Hepatic stellate cell (primary cell): ENCODE results near the gene RAB34.

Experiments used
- DNase-seq: peaks from one replicate; pipeline ENCODE4 v3.0.0; 2011; ENCODE audit warnings: low spot score

The RAB34 gene

DNA sequence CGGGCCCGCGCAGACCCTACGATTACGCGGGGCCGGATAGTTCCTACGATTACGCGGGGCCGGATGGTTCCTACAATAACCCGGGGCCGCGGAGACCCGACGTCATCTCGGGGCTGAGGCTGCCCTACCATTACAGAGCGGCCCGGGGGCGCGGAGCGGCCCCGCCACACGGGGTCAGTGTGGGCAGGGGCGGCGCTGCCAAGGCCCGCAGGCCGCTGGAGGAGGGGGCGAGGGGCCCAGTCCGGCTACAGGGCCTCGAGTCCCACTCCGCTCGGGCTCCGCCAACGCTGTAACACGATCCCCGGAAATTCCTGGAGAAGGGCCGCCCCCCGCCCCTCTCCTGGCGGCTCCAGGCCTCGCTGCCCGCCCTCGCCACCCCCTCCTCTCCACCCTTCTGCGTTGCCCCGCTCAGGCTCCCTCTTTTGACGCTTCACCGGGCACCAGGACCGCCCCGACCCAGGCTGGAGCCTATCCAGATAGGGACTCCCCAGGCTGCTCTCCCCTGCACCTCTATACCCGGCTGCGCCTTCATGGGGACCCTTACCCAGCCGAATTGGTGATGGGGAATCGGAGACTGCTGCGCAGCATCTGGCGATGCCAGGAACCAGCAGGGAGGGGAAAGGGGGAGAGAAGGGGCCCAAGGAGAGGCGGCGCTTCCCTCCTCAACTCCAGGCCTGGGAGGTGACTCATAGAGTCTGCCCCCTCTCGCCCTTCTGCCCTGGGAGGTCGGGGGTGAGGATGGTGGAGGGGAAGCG lies at the start of gene RAB34:
Gene RAB34, minus strand, starts transcription at position 291 of the 755 bp plus-strand sequence. CDS start 602 bp downstream, outside the sequence.
- peak; percentile 82 for DNase-seq

DNA sequence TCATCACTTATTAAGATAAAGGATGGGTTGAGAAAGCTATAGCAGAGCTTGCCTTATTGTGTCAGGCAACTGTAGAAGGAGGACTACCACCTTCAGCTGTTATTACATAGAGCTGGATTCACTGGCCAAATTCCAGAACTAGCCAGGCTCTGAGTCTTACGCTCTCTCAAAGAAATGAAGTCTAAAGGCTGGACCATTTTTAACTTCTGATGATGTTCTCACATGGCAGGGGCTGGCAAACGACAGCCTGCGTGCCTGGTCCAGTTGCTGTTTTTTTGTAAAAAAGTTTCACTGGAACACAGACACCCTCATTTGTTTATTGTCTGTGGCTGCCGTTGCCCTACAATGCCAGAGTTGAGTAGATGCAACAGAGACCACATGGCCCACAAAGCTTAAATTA lies 47.4 kb upstream of the RAB34 start:
- DNase-seq = no peak

- peak; percentile 64 for DNase-seq
Observed at GRCh38 chr17:28763804-28764266, 46.2 kb upstream of the RAB34 start.

DNA sequence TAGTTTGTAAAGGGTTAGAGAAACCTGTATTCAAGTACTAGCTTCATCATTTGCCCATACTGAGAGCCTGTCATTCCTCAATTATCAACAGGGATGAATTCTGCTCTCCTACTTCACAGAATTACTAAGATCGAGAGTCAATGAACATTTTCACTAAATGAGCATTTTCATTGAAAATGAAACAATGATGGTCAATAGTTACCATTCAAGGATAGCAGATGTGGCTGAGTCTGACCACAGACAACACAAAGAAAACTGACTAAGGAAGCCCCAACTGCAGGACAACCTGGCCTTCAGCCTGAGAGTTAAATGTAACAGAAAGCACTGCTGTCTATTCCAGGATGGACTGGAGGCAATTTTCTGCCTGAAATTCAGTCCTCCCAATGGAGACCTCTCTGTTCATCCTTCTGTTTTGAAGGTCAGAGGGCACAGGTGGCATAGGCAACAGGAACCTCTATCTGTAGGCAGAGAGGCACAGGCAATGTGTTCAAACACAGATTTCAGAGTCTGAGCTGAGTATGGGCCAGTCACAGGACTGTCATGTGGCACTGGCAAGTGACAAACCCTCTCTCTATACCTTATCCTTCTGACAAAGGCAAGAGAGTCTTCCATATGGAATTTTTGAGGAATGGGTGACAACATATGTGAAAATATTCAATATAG lies 45.6 kb upstream of the RAB34 start:
- no peak for DNase-seq

DNA sequence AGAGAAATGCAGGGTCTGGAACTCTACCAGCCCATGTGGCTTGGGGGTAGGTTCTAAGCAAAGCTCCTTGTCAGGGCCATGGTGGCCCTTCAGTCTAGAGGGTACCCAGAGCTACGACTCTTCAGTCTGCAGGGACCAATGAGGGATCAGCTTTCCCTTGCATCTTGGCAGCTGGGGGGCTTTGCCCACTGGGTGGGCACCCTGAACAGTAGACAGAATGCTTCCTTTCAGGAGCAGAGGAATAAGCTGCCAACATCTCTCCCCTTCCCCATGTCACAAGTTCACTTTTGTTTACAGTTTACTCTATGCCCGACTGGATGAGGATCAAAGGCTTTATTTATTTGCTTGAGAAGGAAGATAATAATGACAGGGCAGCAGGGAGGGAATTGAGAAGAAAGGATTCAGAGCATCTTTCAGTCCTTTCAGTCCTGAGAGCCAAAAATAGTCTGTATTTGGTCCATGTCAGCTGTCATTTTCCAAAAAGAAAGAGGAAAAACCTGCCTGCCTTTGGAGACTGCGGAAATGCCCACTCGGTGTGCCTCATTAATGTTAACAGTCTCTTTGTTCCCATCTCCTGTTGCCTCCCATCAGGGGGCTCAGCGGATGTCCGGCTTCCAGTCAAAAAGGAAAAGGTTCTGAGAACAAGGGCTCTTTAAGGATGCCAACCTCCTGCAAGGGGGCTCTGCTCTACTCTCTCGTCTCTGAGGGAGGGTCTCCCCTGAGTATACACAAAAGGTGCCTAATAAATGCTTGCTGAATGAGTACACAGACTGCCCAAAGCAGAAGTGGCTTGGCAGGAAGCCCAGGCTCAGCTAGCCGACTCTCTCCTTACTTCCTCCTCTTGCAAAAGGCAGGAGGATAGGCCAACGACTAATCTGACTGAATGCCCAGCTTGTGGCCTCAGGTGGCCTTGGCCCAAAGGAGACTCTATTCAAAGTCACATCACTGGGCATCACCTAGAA lies 43.2 kb upstream of the RAB34 start:
- peak; percentile 26 for DNase-seq

- no peak for DNase-seq
Observed at GRCh38 chr17:28759256-28759865, 41.7 kb upstream of the RAB34 start.

GRCh38 chr17:28758411-28759121 lies 40.9 kb upstream of the RAB34 start:
- no peak for DNase-seq

DNA sequence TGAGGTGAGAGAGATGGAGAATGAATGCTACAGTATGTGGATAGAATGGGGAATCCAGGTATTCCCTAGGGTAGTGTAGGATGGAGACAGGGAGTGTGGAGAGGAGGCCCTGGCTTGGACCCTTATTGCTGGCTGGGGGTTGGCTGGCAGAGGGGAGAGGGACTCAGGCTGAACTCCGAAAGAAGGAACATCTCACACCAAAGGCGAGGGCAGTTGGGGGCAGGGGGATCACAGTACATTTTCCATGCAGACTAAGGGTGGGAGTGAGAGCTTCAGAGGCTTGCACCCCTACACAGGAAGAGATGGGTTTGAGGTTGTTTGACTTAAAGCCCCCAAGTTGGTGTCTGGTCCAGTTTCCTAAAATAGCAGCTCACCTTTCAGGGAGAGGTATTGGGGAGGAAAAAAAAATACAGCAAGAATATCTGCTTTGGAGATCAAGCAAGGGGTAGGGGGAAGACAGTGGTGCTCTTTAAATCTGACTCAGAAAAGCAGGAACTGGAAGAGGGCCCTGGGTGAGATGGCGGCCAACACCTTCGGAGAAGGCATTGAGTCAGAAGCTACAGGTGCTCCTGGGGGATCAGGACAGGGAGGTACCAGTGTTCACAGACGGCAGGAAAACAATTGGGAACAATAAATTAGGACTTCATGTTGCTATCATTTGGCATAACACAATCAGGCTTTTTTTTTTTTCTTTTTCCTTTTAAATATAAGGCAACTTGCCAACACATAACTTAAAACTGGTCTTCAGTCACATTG lies 38.6 kb upstream of the RAB34 start:
- no peak for DNase-seq

DNA sequence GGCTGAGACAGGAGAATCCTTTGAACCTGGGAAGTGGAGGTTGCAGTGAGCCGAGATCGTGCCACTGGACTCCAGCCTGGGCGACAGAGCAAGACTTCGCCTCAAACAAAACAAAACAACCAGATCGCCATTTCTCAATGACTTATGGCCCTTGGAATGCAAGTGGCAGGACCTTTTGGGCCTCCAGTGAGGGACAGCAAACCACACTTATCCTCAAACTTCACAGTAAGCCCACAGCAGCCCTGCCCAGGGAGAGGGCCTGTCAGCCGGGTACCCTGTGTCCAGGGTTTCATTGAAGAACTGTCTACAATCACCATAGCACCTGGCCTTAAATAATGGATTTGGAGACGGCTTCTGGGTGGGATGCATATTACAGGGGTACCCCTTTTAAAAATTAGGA lies 37.8 kb upstream of the RAB34 start:
- peak; percentile 68 for DNase-seq

DNA sequence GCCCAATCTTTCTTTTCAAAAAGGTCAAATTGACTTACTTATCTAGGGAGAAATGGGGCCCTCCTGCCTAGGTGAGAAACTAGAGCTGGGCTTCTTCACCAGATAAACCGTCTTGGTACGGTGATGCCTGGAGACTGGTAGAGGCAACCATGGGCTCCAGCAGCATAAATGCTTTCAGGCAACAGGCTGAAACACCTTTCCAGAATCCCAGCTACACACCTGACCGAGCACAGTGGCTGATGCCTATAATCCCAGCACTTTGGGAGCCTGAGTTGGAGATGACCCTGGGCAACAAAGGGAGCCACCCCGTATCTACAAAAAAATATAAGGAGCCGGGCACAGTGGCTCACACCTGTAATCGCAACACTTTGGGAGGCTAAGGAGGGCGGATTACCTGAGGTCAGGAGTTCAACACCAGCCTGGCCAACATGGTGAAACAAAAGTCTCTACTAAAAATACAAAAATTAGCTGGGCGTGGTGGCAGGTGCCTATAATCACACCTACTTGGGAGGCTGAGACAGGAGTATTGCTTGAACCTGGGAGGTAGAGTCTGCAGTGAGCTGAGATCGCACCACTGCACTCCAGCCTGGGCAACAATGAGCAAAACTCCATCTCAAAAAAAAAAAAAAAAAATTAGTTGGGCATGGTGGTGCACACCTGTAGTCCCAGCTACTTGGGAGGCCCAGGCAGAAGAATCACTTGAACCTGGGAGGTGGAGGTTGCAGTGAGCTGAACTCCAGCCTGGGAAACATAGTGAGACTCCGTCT lies 34.1 kb upstream of the RAB34 start:
- no peak for DNase-seq

DNA sequence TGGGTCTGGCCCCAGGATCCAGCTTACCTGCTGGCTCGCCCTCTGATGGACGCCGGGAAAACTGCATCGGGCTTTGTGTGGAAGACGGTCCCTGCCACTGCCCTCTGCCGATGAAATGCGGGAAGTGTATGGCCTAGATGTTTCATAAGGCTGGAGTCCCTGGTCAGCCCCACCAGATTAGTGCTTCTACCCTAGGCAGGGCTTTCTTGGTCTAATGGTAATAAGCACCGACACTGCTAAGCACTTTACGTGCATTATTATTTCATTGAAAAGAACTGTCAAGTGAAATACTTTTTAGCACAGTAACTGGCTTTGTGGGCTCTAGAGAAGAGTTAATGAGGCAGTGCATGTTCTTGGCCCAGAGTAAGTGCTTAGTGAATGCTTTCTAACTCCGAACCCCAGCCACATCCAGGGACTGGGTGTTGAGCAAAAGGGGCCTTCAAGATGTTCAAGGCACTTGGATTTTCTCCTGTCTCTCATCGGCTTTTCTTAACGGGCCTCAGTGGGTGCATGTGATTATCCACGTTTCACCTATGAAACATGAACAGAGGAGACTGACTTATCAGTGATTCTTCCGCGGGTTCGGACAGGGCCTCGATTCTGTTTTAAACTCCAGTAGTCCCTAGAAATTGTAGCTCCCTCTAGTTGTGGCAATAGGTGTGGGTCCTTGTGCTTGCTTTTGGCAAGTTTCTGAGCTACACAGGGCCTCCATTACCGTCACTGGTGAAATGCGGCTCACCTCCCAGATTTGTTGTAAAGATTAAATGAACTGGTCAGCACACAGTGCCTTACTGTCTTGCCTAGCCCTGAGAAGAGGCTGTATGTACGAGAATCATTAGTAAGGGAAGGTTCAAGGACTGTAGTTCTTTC lies 32.7 kb upstream of the RAB34 start:
- DNase-seq = peak; percentile 79

DNA sequence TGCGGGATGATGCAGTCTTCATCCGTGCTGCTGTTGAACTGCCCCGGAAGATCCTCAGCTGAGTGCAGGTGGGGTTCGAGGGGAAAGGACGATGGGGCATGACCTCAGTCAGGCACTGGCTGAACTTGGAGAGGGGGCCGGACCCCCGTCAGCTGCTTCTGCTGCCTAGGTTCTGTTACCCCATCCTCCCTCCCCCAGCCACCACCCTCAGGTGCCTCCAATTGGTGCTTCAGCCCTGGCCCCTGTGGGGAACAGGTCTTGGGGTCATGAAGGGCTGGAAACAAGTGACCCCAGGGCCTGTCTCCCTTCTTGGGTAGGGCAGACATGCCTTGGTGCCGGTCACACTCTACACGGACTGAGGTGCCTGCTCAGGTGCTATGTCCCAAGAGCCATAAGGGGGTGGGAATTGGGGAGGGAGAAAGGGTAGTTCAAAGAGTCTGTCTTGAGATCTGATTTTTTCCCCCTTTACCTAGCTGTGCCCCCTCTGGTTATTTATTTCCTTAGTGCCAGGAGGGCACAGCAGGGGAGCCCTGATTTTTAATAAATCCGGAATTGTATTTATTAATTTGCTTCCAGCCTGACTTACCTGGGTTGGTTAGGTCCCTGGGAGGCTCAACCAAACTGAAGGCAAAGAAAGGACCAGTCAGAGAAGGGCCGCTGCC lies 32.0 kb upstream of the RAB34 start:
- no peak for DNase-seq

GRCh38 chr17:28748852-28749515 lies 31.3 kb upstream of the RAB34 start:
- DNase-seq = no peak

- no peak for DNase-seq
Observed at GRCh38 chr17:28747801-28748750, 30.4 kb upstream of the RAB34 start.

DNA sequence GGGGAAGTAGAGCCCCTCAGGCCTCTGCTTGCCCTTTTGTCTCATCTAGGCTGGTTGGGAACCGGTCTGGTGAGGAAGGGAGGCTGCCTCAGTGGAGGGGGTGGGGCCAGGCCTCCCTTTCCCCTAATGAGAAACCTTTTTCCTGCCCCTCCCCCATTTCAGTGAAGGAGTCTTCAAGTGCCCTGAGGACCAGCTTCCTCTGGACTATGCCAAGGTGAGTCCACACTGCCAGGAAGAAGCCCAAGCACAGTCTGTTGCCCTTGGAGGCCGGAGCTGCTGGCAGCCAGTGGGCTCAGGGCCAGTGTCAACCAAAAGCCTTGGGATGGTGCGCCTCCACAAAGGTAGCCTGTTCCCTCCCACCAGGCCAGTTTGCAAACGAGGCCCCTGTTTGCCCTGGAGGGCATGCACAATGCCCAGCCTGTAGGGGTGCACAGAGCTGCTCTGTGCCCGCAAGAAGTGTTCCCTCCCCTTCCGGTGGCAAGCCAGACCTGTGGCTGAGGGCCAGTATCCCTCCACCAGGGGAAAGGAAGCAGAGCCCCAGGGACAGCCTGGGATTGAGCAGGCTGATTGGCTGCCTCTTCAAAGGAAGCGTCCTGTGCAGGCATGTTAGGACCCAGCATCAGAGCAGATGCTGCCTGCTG lies 29.5 kb upstream of the RAB34 start:
- no peak for DNase-seq

- no peak for DNase-seq
Observed at GRCh38 chr17:28746611-28747050, 29.0 kb upstream of the RAB34 start.
